ENCODE measurements around the gene GIPC1. TPM values are rescaled to one million over a fixed set of nuclear protein-coding genes. Genes with fewer than 3 reads are reported as not detected.
A peak's percentile ranks its signal among the peaks of the same experiment; 100 is the strongest.

The GIPC1 gene
- polyA plus RNA-seq, 2 of the 4 experiments (the other 2 are of a cell fraction): 52.9 to 86.4 TPM

- WGBS (ENCODE audit: missing lambda C conversion rate): 72% methylated on average over 3 of the region's 3 CpGs
- peaks cover 16% of the 10 kb centered on the region for H3K4me1 ChIP-seq
- FAIRE-seq (no peak), DNase-seq (ENCODE audit: low read depth in 1 of 2, low spot score in 1 of 2) (no peak), ATAC-seq (no peak)
- H3K27ac ChIP-seq: peak overlapping the region in 1 of 2 experiments; percentile 89; a peak in 3 of 6 replicates
- peak overlapping the region; percentile 83 for H3K4me2 ChIP-seq
- H3K4me3 ChIP-seq: peak overlapping the region; percentile 56
- TF ChIP-seq MAX (IDR thresholded peaks at IDR 0.05) (no peak), JUN (IDR thresholded peaks at IDR 0.05) (0 out of 5 replicates have a peak, but pooled peaks of 1 of the 2 experiments have one; percentile 8), CHD2 (IDR thresholded peaks at IDR 0.05; ENCODE audit: low read length, partially characterized antibody) (no peak), HES2 (IDR thresholded peaks at IDR 0.05) (no peak), FOXS1 (CRISPR knock-in tag; IDR thresholded peaks at IDR 0.05) (no peak), RNF2 (IDR thresholded peaks at IDR 0.05; ENCODE audit: borderline replicate concordance, low read depth) (no peak), ZFP36 (IDR thresholded peaks at IDR 0.05; ENCODE audit: borderline replicate concordance, partially characterized antibody) (no peak)
- H3K9me3 ChIP-seq: no peaks in the 10 kb centered on the region
- CTCF ChIA-PET: no interaction called here
- POLR2A ChIA-PET: no interaction called here
These were observed 34.6 kb upstream of the GIPC1 start for GRCh38 chr19:14530506-14530905.

DNA sequence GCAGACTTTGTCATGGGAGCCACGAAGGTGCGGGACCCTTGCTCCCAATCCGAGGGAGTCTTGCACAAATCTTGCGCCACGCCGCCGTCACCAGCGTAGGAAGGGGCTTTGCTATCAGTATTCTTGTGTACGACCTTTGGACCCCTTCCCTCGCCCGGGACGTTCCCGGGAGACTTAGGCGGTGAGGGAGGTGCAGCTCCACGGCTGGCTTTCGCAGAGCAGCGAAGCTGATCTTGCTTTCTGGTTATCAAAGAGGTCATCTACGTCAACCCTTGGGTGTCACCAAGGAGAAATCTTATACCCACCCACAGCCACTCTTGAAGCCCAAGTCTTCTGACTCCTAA lies 34.0 kb upstream of the GIPC1 start:
- POLR2A ChIA-PET: no interaction called here
- peak; percentile 17 to 33; a peak in 3 of 6 replicates for ATAC-seq
- FAIRE-seq: no peak
- peak in 1 of 2 experiments; percentile 48 for DNase-seq (ENCODE audit: low read depth in 1 of 2, low spot score in 1 of 2)
- no peaks in the 10 kb centered on the region for H3K9me3 ChIP-seq
- H3K27ac ChIP-seq: peak overlapping the region; percentile 81 to 89
- H3K4me1 ChIP-seq: peaks cover 16% of the 10 kb centered on the region
- TF ChIP-seq CEBPB (IDR thresholded peaks at IDR 0.05) (0 out of 4 replicates have a peak, but pooled peaks of 1 of the 2 experiments have one; percentile 17), JUN (IDR thresholded peaks at IDR 0.05) (no peak)
- CTCF ChIA-PET: interaction anchor here (0.6 kb wide), 1 partner anchor 24 kb away, joined by 5 read pairs; no protein-coding TSS in a partner anchor
- H3K4me3 ChIP-seq: peak overlapping the region; percentile 56
- WGBS (ENCODE audit: missing lambda C conversion rate): 0% methylated on average over 1 of the region's 18 CpGs
- peak overlapping the region; percentile 83 for H3K4me2 ChIP-seq

GRCh38 chr19:14529254-14530004 lies 33.5 kb upstream of the GIPC1 start, which contains the start of gene TECR:
Gene TECR (plus strand): TSS chr19:14529594. CDS start chr19:14529697, 103 bp downstream.
- POLR2A ChIA-PET: interaction anchor here (1.1 kb wide), 1 partner anchor 11 kb away, joined by 4 read pairs; the partner anchor contains the start of gene DNAJB1
- H3K9me3 ChIP-seq: no peaks in the 10 kb centered on the region
- DNase-seq (ENCODE audit: low read depth in 1 of 2, low spot score in 1 of 2): peak; percentile 78 to 99
- TF ChIP-seq POLR2A (IDR thresholded peaks at IDR 0.05; ENCODE audit: low read length) (peak; percentile 93), MAX (IDR thresholded peaks at IDR 0.05) (peak; percentile 37), NFE2L2 (conservative IDR thresholded peaks at IDR 0.05; ENCODE audit: low read length) (no peak), JUNB (IDR thresholded peaks at IDR 0.05) (no peak), RFX5 (IDR thresholded peaks at IDR 0.05) (peak; percentile 53; the same call in 1 of the 2 replicates), RARB (CRISPR knock-in tag; IDR thresholded peaks at IDR 0.05) (no peak), POLR2AphosphoS2 (conservative IDR thresholded peaks at IDR 0.05; ENCODE audit: low read length) (no peak), JUN (IDR thresholded peaks at IDR 0.05) (peak in 1 of 2 experiments; percentile 77; a peak in 2 of 5 replicates), BHLHE40 (IDR thresholded peaks at IDR 0.05; ENCODE audit: low read depth, low read length) (no peak), PHF8 (IDR thresholded peaks at IDR 0.05; ENCODE audit: borderline replicate concordance, low read depth) (peak; percentile 87; the same call in 1 of the 2 replicates), BCL3 (IDR thresholded peaks at IDR 0.05) (peak; percentile 60; the same call in 1 of the 3 replicates), PBX3 (IDR thresholded peaks at IDR 0.05) (peak; percentile 91; the same call in 1 of the 2 replicates), ZSCAN20 (CRISPR knock-in tag; IDR thresholded peaks at IDR 0.05) (no peak), MAFK (IDR thresholded peaks at IDR 0.05; ENCODE audit: partially characterized antibody) (peak; percentile 69), KDM5A (IDR thresholded peaks at IDR 0.05) (no peak)
- TF ChIP-seq, protein P1, sequence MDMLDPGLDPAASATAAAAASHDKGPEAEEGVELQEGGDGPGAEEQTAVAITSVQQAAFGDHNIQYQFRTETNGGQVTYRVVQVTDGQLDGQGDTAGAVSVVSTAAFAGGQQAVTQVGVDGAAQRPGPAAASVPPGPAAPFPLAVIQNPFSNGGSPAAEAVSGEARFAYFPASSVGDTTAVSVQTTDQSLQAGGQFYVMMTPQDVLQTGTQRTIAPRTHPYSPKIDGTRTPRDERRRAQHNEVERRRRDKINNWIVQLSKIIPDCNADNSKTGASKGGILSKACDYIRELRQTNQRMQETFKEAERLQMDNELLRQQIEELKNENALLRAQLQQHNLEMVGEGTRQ (IDR thresholded peaks at IDR 0.05): peak; percentile 55
- peak within 1 kb of the TSS; percentile 84 for H3K4me2 ChIP-seq
- peak within 1 kb of the TSS; percentile 81 to 89 for H3K27ac ChIP-seq
- peaks cover 16% of the 10 kb centered on the region for H3K4me1 ChIP-seq
- ATAC-seq: peak; percentile 97 to 98
- CTCF ChIA-PET: interaction anchor here (0.6 kb wide), 1 partner anchor 23 kb away, joined by 5 read pairs; no protein-coding TSS in a partner anchor
- FAIRE-seq: no peak
- 3% methylated on average over 27 of the region's 59 CpGs for WGBS (ENCODE audit: missing lambda C conversion rate)
- H3K4me3 ChIP-seq: peak within 1 kb of the TSS; percentile 59

Measured in A549 (cell line).